Omental fat pad (tissue), 4 donors: Measurements from ENCODE around the gene ASCC2. TPM values are rescaled to one million over a fixed set of nuclear protein-coding genes. Genes with fewer than 3 reads are reported as not detected.

Source experiments
- ATAC-seq: fragments of 150-250 bp; one replicate; pipeline ENCODE4 v1.9.1; 2016; ENCODE audit warnings: mild to moderate bottlenecking, moderate library complexity; ENCODE audit not compliant: low FRiP score
- DNase-seq: peaks from one replicate; pipeline ENCODE4 v3.0.0-alpha.2; 2019; ENCODE audit warnings: low spot score
- CTCF ChIP-seq, 3 donors: fragments of 450-650 bp; IDR thresholded peaks; one replicate each; pipeline ENCODE4 v1.5.1; 2016 to 2017; ENCODE audit warnings: antibody characterized with exemption in 3 of 3, mild to moderate bottlenecking in 3 of 3, moderate library complexity in 2 of 3
- total RNA-seq, 4 donors: library from RNA; depleted of rRNA; stranded (reverse); fragments of >200 nt; gene quantifications; one replicate each; pipeline ENCODE4 v1.1.0, GENCODE V29; 2016

ASCC2 gene
- 10 to 100 TPM; 35.4 to 65.2 (median 51.8) TPM for total RNA-seq

- DNase-seq (peak; percentile 98), ATAC-seq (peak; percentile 98)
- TF ChIP-seq CTCF (IDR thresholded peaks at IDR 0.05): no peak
Measured at GRCh38 chr22:29837741-29838598, at the start of gene ASCC2. Gene ASCC2, minus strand, starts transcription at chr22:29838274. Its CDS starts 5,949 bp downstream, at chr22:29832325.

- ATAC-seq (no peak), DNase-seq (no peak)
- no peak for TF ChIP-seq CTCF (IDR thresholded peaks at IDR 0.05)
Measured at GRCh38 chr22:29887358-29887757, 49.3 kb upstream of the ASCC2 start.

GRCh38 chr22:29886596-29886995 is 48.5 kb upstream of the ASCC2 start:
- no peak for DNase-seq
- TF ChIP-seq CTCF (IDR thresholded peaks at IDR 0.05): no peak
- no peak for ATAC-seq

GRCh38 chr22:29885610-29886009 is 47.5 kb upstream of the ASCC2 start:
- ATAC-seq (no peak), DNase-seq (no peak)
- TF ChIP-seq CTCF (IDR thresholded peaks at IDR 0.05): no peak

GRCh38 chr22:29883775-29884097 is 45.7 kb upstream of the ASCC2 start:
- peak; percentile 20 for ATAC-seq
- no peak for TF ChIP-seq CTCF (IDR thresholded peaks at IDR 0.05)
- no peak for DNase-seq

- TF ChIP-seq CTCF (IDR thresholded peaks at IDR 0.05): peak in 1 of 3 donors; percentile 1
- DNase-seq (peak; percentile 91), ATAC-seq (peak; percentile 79)
Measured at GRCh38 chr22:29883045-29883774, 45.1 kb upstream of the ASCC2 start, which contains the start of gene MTMR3. Gene MTMR3, plus strand, starts transcription at chr22:29883174. Its CDS starts 87,886 bp downstream, at chr22:29971060.
